SU-DHL-6 (cell line): ENCODE data around the gene RGS7.
"Not testable (repeated sequence)": the region's sequence is repeated elsewhere in the genome, so short reads cannot be mapped to it uniquely, and the experiment has no call there.

Experiments used
- H2AFZ ChIP-seq: fragments of 200-600 bp; sonication (generic); 2 replicates; pipeline ENCODE4 v1.6.1; 2014; ENCODE audit warnings: low read depth, mild to moderate bottlenecking, moderate library complexity, mixed read lengths, antibody characterized with exemption, low read length; ENCODE audit not compliant: severe bottlenecking
- H3F3A ChIP-seq: fragments of 200-600 bp; shearing (Covaris generic); 2 replicates; pipeline ENCODE4 v1.6.0; 2016; ENCODE audit warnings: antibody characterized with exemption, mild to moderate bottlenecking; ENCODE audit not compliant: insufficient read depth
- H3K27ac ChIP-seq: fragments of 200-600 bp; sonication (generic); 2 replicates; pipeline ENCODE4 v1.5.1; 2016; ENCODE audit warnings: low read depth, mild to moderate bottlenecking, low read length, moderate library complexity, mixed read lengths
- H3K27me3 ChIP-seq: fragments of 200-600 bp; sonication (generic), shearing (Covaris generic); 2 replicates; pipeline ENCODE4 v1.6.0; 2014; ENCODE audit warnings: mild to moderate bottlenecking, low read length
- H3K36me3 ChIP-seq: fragments of 200-600 bp; sonication (generic); 2 replicates; pipeline ENCODE4 v1.6.1; 2014; ENCODE audit warnings: mild to moderate bottlenecking, low read length, mixed read lengths
- H3K4me2 ChIP-seq: fragments of 300-600, 200-600 bp; shearing (Covaris generic), sonication (generic); 2 replicates; pipeline ENCODE4 v1.6.0; 2014; ENCODE audit warnings: low read length, low read depth, mild to moderate bottlenecking; ENCODE audit not compliant: poor library complexity, severe bottlenecking
- H3K4me3 ChIP-seq: fragments of 200-600 bp; sonication (generic); 2 replicates; pipeline ENCODE4 v1.5.1; 2014; ENCODE audit warnings: antibody characterized with exemption, low read length, mild to moderate bottlenecking, mixed read lengths; ENCODE audit not compliant: insufficient read depth, poor library complexity, severe bottlenecking
- H3K79me2 ChIP-seq: fragments of 200-600 bp; sonication (generic); 2 replicates; pipeline ENCODE4 v1.6.1; 2014; ENCODE audit warnings: mild to moderate bottlenecking, low read length, moderate library complexity; ENCODE audit not compliant: insufficient read depth
- H3K9ac ChIP-seq: fragments of 200-600 bp; sonication (generic); 2 replicates; pipeline ENCODE4 v1.7.0; 2014; ENCODE audit warnings: mild to moderate bottlenecking, low read length
- H3K9me2 ChIP-seq: fragments of 200-600 bp; sonication (generic); replicated peaks from 2 replicates; pipeline ENCODE4 v1.6.1; 2014; ENCODE audit warnings: low read length; ENCODE audit not compliant: insufficient read depth
- H3K9me3 ChIP-seq: fragments of 200-600 bp; sonication (generic); 2 replicates; pipeline ENCODE4 v1.6.1; 2014; ENCODE audit warnings: low read length, mixed read lengths; ENCODE audit not compliant: insufficient read depth
- H4K20me1 ChIP-seq: fragments of 200-600 bp; sonication (generic); 2 replicates; pipeline ENCODE4 v1.6.1; 2014; ENCODE audit warnings: low read depth, mild to moderate bottlenecking, antibody characterized with exemption, low read length, moderate library complexity, mixed read lengths
- EZH2phosphoT487 ChIP-seq: fragments of 200-600 bp; sonication (generic), shearing (Covaris generic); conservative IDR thresholded peaks from 2 replicates; pipeline ENCODE4 v1.6.1; 2018; ENCODE audit warnings: mild to moderate bottlenecking, antibody characterized with exemption, low read length, moderate library complexity, mixed read lengths
- TF ChIP-seq, protein P1 (sequence below): fragments of 200-600 bp; sonication (generic); IDR thresholded peaks from one replicate; pipeline ENCODE4 v1.5.1; 2017; ENCODE audit warnings: antibody characterized with exemption, mild to moderate bottlenecking, low read length, moderate library complexity; ENCODE audit not compliant: insufficient read depth, poor library complexity, severe bottlenecking

RGS7 gene

DNA sequence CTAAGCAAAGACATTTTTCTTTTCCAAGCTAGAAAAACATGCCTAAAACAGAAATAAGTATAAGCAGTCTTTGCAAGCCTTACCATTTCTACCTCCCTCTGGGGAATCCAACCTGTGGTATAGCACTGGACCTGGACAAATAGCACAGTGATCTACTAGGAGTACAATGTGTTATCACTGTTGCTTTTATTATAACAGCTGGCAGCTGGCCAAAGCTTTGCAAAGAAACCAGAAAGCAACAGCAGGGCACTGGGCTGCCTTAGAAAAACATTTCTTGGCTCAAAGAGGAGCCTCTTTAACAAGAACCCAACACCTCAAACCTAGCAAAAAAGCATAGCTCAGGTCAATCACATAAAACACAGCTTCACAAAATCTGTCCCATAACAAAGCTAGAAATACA is 450.5 kb downstream of the RGS7 start:
- no peaks in the 10 kb centered on the region for H3K27me3 ChIP-seq
- no peak overlapping the region for H3K4me3 ChIP-seq
- no peaks in the 10 kb centered on the region; the same call in 1 of the 2 replicates for H3F3A ChIP-seq
- TF ChIP-seq, protein P1, sequence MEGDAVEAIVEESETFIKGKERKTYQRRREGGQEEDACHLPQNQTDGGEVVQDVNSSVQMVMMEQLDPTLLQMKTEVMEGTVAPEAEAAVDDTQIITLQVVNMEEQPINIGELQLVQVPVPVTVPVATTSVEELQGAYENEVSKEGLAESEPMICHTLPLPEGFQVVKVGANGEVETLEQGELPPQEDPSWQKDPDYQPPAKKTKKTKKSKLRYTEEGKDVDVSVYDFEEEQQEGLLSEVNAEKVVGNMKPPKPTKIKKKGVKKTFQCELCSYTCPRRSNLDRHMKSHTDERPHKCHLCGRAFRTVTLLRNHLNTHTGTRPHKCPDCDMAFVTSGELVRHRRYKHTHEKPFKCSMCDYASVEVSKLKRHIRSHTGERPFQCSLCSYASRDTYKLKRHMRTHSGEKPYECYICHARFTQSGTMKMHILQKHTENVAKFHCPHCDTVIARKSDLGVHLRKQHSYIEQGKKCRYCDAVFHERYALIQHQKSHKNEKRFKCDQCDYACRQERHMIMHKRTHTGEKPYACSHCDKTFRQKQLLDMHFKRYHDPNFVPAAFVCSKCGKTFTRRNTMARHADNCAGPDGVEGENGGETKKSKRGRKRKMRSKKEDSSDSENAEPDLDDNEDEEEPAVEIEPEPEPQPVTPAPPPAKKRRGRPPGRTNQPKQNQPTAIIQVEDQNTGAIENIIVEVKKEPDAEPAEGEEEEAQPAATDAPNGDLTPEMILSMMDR, result no peak
- TF ChIP-seq EZH2phosphoT487, result no peak
- no peaks in the 10 kb centered on the region for H3K9me2 ChIP-seq
- H3K79me2 ChIP-seq, result no peaks in the 10 kb centered on the region
- H3K27ac ChIP-seq, result no peak overlapping the region
- H3K36me3 ChIP-seq, result no peaks in the 10 kb centered on the region
- no peaks in the 10 kb centered on the region for H3K9me3 ChIP-seq
- no peaks in the 10 kb centered on the region for H4K20me1 ChIP-seq
- no peak overlapping the region for H3K9ac ChIP-seq
- H3K4me2 ChIP-seq, result no peak overlapping the region
- H2AFZ ChIP-seq, result no peak overlapping the region

DNA sequence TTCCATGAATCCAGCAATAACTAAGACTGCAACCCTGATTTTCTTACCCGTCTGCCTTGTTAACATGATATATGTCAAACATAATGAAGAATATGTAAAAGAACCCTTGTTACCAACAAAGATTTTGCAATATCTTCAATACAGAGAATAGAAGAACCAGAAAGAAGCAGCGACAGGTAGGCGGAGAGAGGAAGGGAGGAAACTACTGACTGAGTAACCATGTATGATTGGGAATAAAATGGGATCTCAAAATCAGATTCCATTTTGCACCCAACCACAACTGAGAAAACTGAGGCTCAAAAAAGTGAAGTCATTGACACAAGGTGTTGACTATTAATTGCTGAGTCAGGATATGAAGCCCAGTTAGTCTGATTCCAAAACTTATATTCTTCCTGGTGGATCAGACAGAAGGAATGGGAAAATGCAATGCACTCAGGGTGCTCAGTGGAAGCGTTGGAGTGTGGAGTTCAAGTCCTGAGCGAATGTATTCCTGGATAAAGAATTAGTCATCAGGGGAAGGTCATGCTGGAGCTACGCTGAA is 451.7 kb downstream of the RGS7 start:
- Histone ChIP-seq H2AFZ (no peak overlapping the region), H3K27me3 (no peaks in the 10 kb centered on the region), H3K9ac (no peak overlapping the region), H4K20me1 (no peaks in the 10 kb centered on the region), H3K4me2 (no peak overlapping the region), H3K27ac (no peak overlapping the region), H3K9me3 (no peaks in the 10 kb centered on the region), H3K36me3 (no peaks in the 10 kb centered on the region), H3K9me2 (no peaks in the 10 kb centered on the region), H3K79me2 (no peaks in the 10 kb centered on the region), H3K4me3 (no peak overlapping the region), H3F3A (no peaks in the 10 kb centered on the region; the same call in 1 of the 2 replicates)
- TF ChIP-seq EZH2phosphoT487, result no peak

DNA sequence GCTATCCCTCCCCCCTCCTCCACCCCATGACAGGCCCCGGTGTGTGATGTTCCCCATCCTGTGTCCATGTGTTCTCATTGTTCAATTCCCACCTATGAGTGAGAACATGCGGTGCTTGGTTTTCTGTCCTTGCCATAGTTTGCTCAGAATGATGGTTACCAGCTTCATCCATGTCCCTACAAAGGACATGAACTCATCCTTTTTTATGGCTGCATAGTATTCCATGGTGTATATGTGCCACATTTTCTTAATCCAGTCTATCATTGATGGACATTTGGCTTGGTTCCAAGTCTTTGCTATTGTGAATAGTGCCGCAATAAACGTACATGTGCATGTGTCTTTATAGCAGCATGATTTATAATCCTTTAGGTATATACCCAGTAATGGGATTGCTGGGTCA is 461.6 kb downstream of the RGS7 start:
- not testable (repeated sequence) for H3K36me3 ChIP-seq, H2AFZ ChIP-seq, H3K27ac ChIP-seq, H4K20me1 ChIP-seq, H3K27me3 ChIP-seq, H3K4me2 ChIP-seq, H3K9me2 ChIP-seq, H3K9me3 ChIP-seq, H3K4me3 ChIP-seq, H3F3A ChIP-seq, H3K79me2 ChIP-seq, H3K9ac ChIP-seq

DNA sequence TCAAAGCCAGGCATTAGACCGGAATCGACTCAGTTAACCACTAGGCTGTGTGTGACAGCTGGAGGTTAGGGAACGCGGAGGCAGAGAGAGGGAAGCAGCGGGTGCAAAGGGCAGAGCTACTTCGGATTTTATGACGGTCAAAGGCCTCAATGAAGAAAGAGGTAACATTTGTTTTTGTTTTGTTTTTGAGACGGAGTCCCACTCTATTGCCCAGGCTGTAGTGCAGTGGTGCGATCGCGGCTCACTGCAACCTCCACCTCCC is 468.3 kb downstream of the RGS7 start:
- TF ChIP-seq, protein P1, result no peak
- TF ChIP-seq EZH2phosphoT487, result no peak
- Histone ChIP-seq H3K4me3 (no peak overlapping the region), H3K27ac (no peak overlapping the region), H3K36me3 (no peaks in the 10 kb centered on the region), H3F3A (no peaks in the 10 kb centered on the region), H3K9me2 (no peaks in the 10 kb centered on the region), H2AFZ (no peak overlapping the region), H3K9me3 (no peaks in the 10 kb centered on the region), H3K79me2 (no peaks in the 10 kb centered on the region), H3K27me3 (no peaks in the 10 kb centered on the region), H3K4me2 (no peak overlapping the region), H3K9ac (no peak overlapping the region), H4K20me1 (no peaks in the 10 kb centered on the region)
